ENCODE measurements around the gene LGSN. TPM values are rescaled to one million over a fixed set of nuclear protein-coding genes. Genes with fewer than 3 reads are reported as not detected.

The LGSN gene
- total RNA-seq, 1 donor from 2014 or later, result not detected

GRCh38 chr6:63272397-63272796 lies 47.4 kb downstream of the LGSN start:
- DNase-seq (ENCODE audit: extremely low spot score, unreplicated experiment), result no peak

GRCh38 chr6:63269470-63269869 lies 50.3 kb downstream of the LGSN start:
- no peak overlapping the region for H3K4me3 Mint-ChIP-seq (ENCODE audit: unreplicated experiment)
- H3K27me3 Mint-ChIP-seq (ENCODE audit: unreplicated experiment), result peaks cover 10% of the 10 kb centered on the region
- no peak for DNase-seq (ENCODE audit: extremely low spot score, unreplicated experiment)
- no peak for TF ChIP-seq CTCF (IDR thresholded peaks at IDR 0.05)
- no peak overlapping the region for H3K27ac Mint-ChIP-seq (ENCODE audit: unreplicated experiment)
- no peaks in the 10 kb centered on the region for H3K9me3 Mint-ChIP-seq (ENCODE audit: unreplicated experiment)
- H3K36me3 Mint-ChIP-seq (ENCODE audit: unreplicated experiment), result no peaks in the 10 kb centered on the region
- H3K4me1 Mint-ChIP-seq (ENCODE audit: unreplicated experiment), result no peaks in the 10 kb centered on the region

More at GRCh38 chr6:63272397-63272796, 47.4 kb downstream of the LGSN start:
- Mint-ChIP-seq H3K27me3 (ENCODE audit: unreplicated experiment) (peaks cover 13% of the 10 kb centered on the region), H3K9me3 (ENCODE audit: unreplicated experiment) (no peaks in the 10 kb centered on the region), H3K36me3 (ENCODE audit: unreplicated experiment) (no peaks in the 10 kb centered on the region), H3K4me1 (ENCODE audit: unreplicated experiment) (no peaks in the 10 kb centered on the region), H3K27ac (ENCODE audit: unreplicated experiment) (no peak overlapping the region), H3K4me3 (ENCODE audit: unreplicated experiment) (no peak overlapping the region)
- peak; percentile 59 for TF ChIP-seq CTCF (IDR thresholded peaks at IDR 0.05)

DNA sequence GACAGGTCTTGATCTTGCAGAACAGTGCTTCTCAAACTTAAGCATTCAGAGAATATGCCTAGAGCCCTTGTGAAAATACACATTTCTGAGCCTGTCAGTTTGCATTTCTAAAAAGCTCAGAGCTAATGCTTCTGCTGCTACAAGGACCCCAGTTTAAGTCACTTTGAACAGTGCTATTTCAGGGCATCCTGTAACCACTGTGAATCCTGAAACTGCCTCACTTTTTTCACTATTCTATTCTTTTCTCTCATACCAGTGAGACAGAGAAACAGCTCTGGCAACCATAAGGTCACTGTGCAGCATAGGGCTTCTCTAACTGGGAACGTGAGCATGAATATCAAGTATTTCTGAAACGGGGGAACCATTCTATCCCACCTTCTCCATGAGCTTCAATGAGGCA lies 51.2 kb downstream of the LGSN start:
- Mint-ChIP-seq H3K27me3 (ENCODE audit: unreplicated experiment) (peaks cover 10% of the 10 kb centered on the region), H3K4me1 (ENCODE audit: unreplicated experiment) (no peaks in the 10 kb centered on the region), H3K9me3 (ENCODE audit: unreplicated experiment) (no peaks in the 10 kb centered on the region), H3K4me3 (ENCODE audit: unreplicated experiment) (no peak overlapping the region), H3K27ac (ENCODE audit: unreplicated experiment) (no peak overlapping the region), H3K36me3 (ENCODE audit: unreplicated experiment) (no peaks in the 10 kb centered on the region)
- no peak for TF ChIP-seq CTCF (IDR thresholded peaks at IDR 0.05)
- no peak for DNase-seq (ENCODE audit: extremely low spot score, unreplicated experiment)

GRCh38 chr6:63267828-63268227 lies 52.0 kb downstream of the LGSN start:
- H3K27me3 Mint-ChIP-seq (ENCODE audit: unreplicated experiment), result peaks cover 10% of the 10 kb centered on the region
- no peaks in the 10 kb centered on the region for H3K9me3 Mint-ChIP-seq (ENCODE audit: unreplicated experiment)
- no peak overlapping the region for H3K4me3 Mint-ChIP-seq (ENCODE audit: unreplicated experiment)
- no peak for DNase-seq (ENCODE audit: extremely low spot score, unreplicated experiment)
- TF ChIP-seq CTCF (IDR thresholded peaks at IDR 0.05), result no peak
- H3K36me3 Mint-ChIP-seq (ENCODE audit: unreplicated experiment), result no peaks in the 10 kb centered on the region
- H3K4me1 Mint-ChIP-seq (ENCODE audit: unreplicated experiment), result no peaks in the 10 kb centered on the region
- no peak overlapping the region for H3K27ac Mint-ChIP-seq (ENCODE audit: unreplicated experiment)

GRCh38 chr6:63267046-63267445 lies 52.7 kb downstream of the LGSN start:
- no peak for DNase-seq (ENCODE audit: extremely low spot score, unreplicated experiment)
- H3K9me3 Mint-ChIP-seq (ENCODE audit: unreplicated experiment), result no peaks in the 10 kb centered on the region
- H3K4me1 Mint-ChIP-seq (ENCODE audit: unreplicated experiment), result no peaks in the 10 kb centered on the region
- no peaks in the 10 kb centered on the region for H3K36me3 Mint-ChIP-seq (ENCODE audit: unreplicated experiment)
- no peak overlapping the region for H3K27ac Mint-ChIP-seq (ENCODE audit: unreplicated experiment)
- H3K4me3 Mint-ChIP-seq (ENCODE audit: unreplicated experiment), result no peak overlapping the region
- no peak for TF ChIP-seq CTCF (IDR thresholded peaks at IDR 0.05)
- H3K27me3 Mint-ChIP-seq (ENCODE audit: unreplicated experiment), result peaks cover 10% of the 10 kb centered on the region
